HepG2 (cell line): ENCODE results near the gene HOXD1. TPM values are rescaled to one million over a fixed set of nuclear protein-coding genes. Genes with fewer than 3 reads are reported as not detected.

Source experiments
- ATAC-seq: fragments of 200-7000 bp; cut with Tn5 transposase; 3 replicates; pipeline ENCODE4 v1.9.1; 2020; ENCODE audit warnings: mild to moderate bottlenecking, moderate library complexity
- BruUV-seq: library from RNA; stranded (reverse); fragments of 400-500 nt; replicated peaks from 2 replicates; lab custom pipeline; 2021; lab: Mats Ljungman, UMichigan
- CTCF ChIA-PET: fragments of 300-600 bp; formaldehyde crosslinking; extraction: SDS; loops from one replicate; lab custom pipeline; 2021; ENCODE audit warnings: low total read pairs, inconsistent platforms, low intra/inter-chr PET ratio; lab: Yijun Ruan, JAX
- POLR2A ChIA-PET: fragments of 350-600 bp; sonication (Branson Sonifier 250); formaldehyde crosslinking; loops from one replicate; lab custom pipeline; 2020; ENCODE audit warnings: antibody characterized with exemption, inconsistent platforms; lab: Yijun Ruan, JAX
- DNase-seq: peaks from one replicate; pipeline ENCODE4 v3.0.0-alpha.2; 2015; ENCODE audit warnings: low spot score
- FAIRE-seq: peaks from 3 replicates; lab custom pipeline; 2011; peaks lifted over from hg19 to GRCh38; lab: Jason Lieb, UNC
- H2AFZ ChIP-seq: one replicate; pipeline ENCODE4 v1.6.1; 2011; ENCODE audit warnings: low read length, inconsistent platforms
- H3K27ac ChIP-seq: fragments of 300-600 bp; 3 replicates; pipeline ENCODE4 v1.8.0; 2011; ENCODE audit warnings: mixed run types, mild to moderate bottlenecking, mixed read lengths, low read length, inconsistent platforms; ENCODE audit not compliant: insufficient read depth; ENCODE audit errors: extremely low read length
- H3K27me3 ChIP-seq, 2 experiments: fragments of 200-600 bp in 1 of 2; 2 replicates in 1 of 2; 3 replicates in 1 of 2; pipeline versions ENCODE4 v1.6.0 to v1.8.0; 2011; ENCODE audit warnings: low read length in 2 of 2, mild to moderate bottlenecking in 2 of 2, moderate library complexity in 2 of 2, inconsistent platforms in 1 of 2; ENCODE audit not compliant: insufficient read depth in 2 of 2, control insufficient read depth in 1 of 2
- H3K36me3 ChIP-seq, 2 experiments: fragments of 200-600 bp in 1 of 2; replicated peaks in 1 of 2; 2 replicates in 1 of 2; 3 replicates in 1 of 2; pipeline versions ENCODE4 v1.5.1 to v1.8.0; 2011; ENCODE audit warnings: low read length in 2 of 2, inconsistent platforms in 1 of 2; ENCODE audit not compliant: insufficient read depth in 2 of 2, control insufficient read depth in 1 of 2
- H3K4me1 ChIP-seq: 2 replicates; pipeline ENCODE4 v1.5.1; 2012; ENCODE audit warnings: low read length, inconsistent platforms; ENCODE audit not compliant: insufficient read depth
- H3K4me2 ChIP-seq: 2 replicates; pipeline ENCODE4 v1.6.0; 2011; ENCODE audit warnings: low read depth, low read length, inconsistent platforms
- H3K4me3 ChIP-seq, 3 experiments: fragments of 200-600 bp in 1 of 3; sonication (generic), shearing (Covaris generic) in 1 of 3; replicated peaks in 1 of 3; 2 replicates each; pipeline ENCODE4 v1.5.1; 2011 to 2016; ENCODE audit warnings: low read length in 3 of 3, inconsistent platforms in 2 of 3, low read depth in 2 of 3, mild to moderate bottlenecking in 2 of 3, control low read depth in 1 of 3, mixed read lengths in 1 of 3; ENCODE audit not compliant: insufficient read depth in 1 of 3
- H3K79me2 ChIP-seq: one replicate; pipeline ENCODE4 v1.6.1; 2011; ENCODE audit warnings: low read length, inconsistent platforms; ENCODE audit not compliant: insufficient read depth
- H3K9ac ChIP-seq: 2 replicates; pipeline ENCODE4 v1.6.0; 2011; ENCODE audit warnings: mild to moderate bottlenecking, low read depth, low read length, inconsistent platforms; ENCODE audit not compliant: insufficient read depth
- H3K9me3 ChIP-seq: 2 replicates; pipeline ENCODE4 v1.5.1; 2012; ENCODE audit warnings: mild to moderate bottlenecking, low read length
- H4K20me1 ChIP-seq: 2 replicates; pipeline ENCODE4 v1.6.0; 2011; ENCODE audit warnings: inconsistent platforms, mild to moderate bottlenecking, low read length, moderate library complexity; ENCODE audit not compliant: insufficient read depth
- CBX2 ChIP-seq, 2 experiments: fragments of 200-600 bp in 1 of 2; sonication (generic); formaldehyde crosslinking in 1 of 2; IDR thresholded peaks; 2 replicates each; pipeline versions ENCODE4 v1.7.0 to v1.8.1; 2018 to 2022; ENCODE audit warnings: low read depth in 2 of 2, low read length in 1 of 2, mild to moderate bottlenecking in 1 of 2, missing genetic modification reagents in 1 of 2
- ELF1 ChIP-seq: sonication (generic); formaldehyde crosslinking; IDR thresholded peaks from 2 replicates; pipeline ENCODE4 v1.4.0; 2020; ENCODE audit warnings: missing genetic modification reagents
- FOXA1 ChIP-seq, 2 experiments: fragments of 450-650 bp in 1 of 2; sonication (generic) in 1 of 2; formaldehyde crosslinking in 1 of 2; IDR thresholded peaks; 2 replicates each; pipeline versions ENCODE4 v1.4.0 to v1.6.1; 2016 to 2020; ENCODE audit warnings: missing genetic modification reagents in 1 of 2
- MIXL1 ChIP-seq: IDR thresholded peaks from 2 replicates; pipeline ENCODE4 v1.6.1; 2016
- RXRB ChIP-seq: IDR thresholded peaks from 2 replicates; pipeline ENCODE4 v1.6.1; 2016; ENCODE audit warnings: borderline replicate concordance, missing genetic modification reagents, missing compliant biosample characterization
- TBX2 ChIP-seq: sonication (generic); formaldehyde crosslinking; IDR thresholded peaks from 2 replicates; pipeline ENCODE4 v1.5.0; 2020; ENCODE audit warnings: missing genetic modification reagents, mild to moderate bottlenecking, borderline replicate concordance
- TCF7 ChIP-seq: sonication (generic); IDR thresholded peaks from 2 replicates; pipeline ENCODE4 v1.6.1; 2016; ENCODE audit warnings: antibody characterized with exemption, low read depth
- ZC3H4 ChIP-seq: sonication (generic); formaldehyde crosslinking; IDR thresholded peaks from 2 replicates; pipeline ENCODE4 v1.4.0; 2020; ENCODE audit warnings: missing genetic modification reagents, borderline replicate concordance
- ZFX ChIP-seq: sonication (generic); formaldehyde crosslinking; IDR thresholded peaks from 2 replicates; pipeline ENCODE4 v1.4.0; 2020; ENCODE audit warnings: mild to moderate bottlenecking, low read depth, missing genetic modification reagents, moderate library complexity
- ZMAT3 ChIP-seq: sonication (generic); formaldehyde crosslinking; conservative IDR thresholded peaks from 2 replicates; pipeline ENCODE4 v1.7.0; 2021; ENCODE audit warnings: missing genetic modification reagents
- ZMYM3 ChIP-seq: sonication (generic); formaldehyde crosslinking; IDR thresholded peaks from 2 replicates; pipeline ENCODE4 v1.5.1; 2020; ENCODE audit warnings: mild to moderate bottlenecking, missing genetic modification reagents
- ZNF367 ChIP-seq: sonication (generic); formaldehyde crosslinking; IDR thresholded peaks from 2 replicates; pipeline ENCODE4 v1.4.0; 2020; ENCODE audit warnings: missing genetic modification reagents, borderline replicate concordance
- ZNF451 ChIP-seq: sonication (generic); formaldehyde crosslinking; IDR thresholded peaks from 2 replicates; pipeline ENCODE4 v1.5.0; 2020; ENCODE audit warnings: mild to moderate bottlenecking, missing genetic modification reagents
- WGBS: methylation state at CpG from one replicate; pipeline ENCODE4 v1.1.6; 2017; ENCODE audit warnings: low lambda C conversion rate; 5-methylcytosine and 5-hydroxymethylcytosine counted together
- in situ Hi-C: cut with HindIII; loops from 2 replicates; pipeline ENCODE4 v1.10.0; 2017; ENCODE audit warnings: low pct_unique_long_range_greater_than_20kb; ENCODE audit not compliant: extremely low pct_ligation_motif_present
- intact Hi-C: fragments of 100-400 bp; cut with micrococcal nuclease; formaldehyde crosslinking; loops from one replicate; pipeline ENCODE4 v1.10.0; 2022; ENCODE audit not compliant: unreplicated experiment
- polyA plus RNA-seq, 8 experiments: library from polyadenylated mRNA; depleted of rRNA in 3 of 8; stranded (reverse) in 7 of 8; unstranded in 1 of 8; fragments of >200 nt; fragmentation: Illumina TruSeq in 4 of 8; extraction: Trizol in 4 of 8; gene quantifications; 2 replicates each; pipeline versions ENCODE4 v1.2.1 to v1.2.3, GENCODE V29; 2011 to 2016; ENCODE audit warnings: low read depth in 4 of 8, missing spikeins in 1 of 8, mixed read lengths in 1 of 8; ENCODE audit not compliant: insufficient read depth in 1 of 8
- total RNA-seq, 5 experiments: library from RNA; depleted of rRNA; stranded (reverse); fragments of >200 nt; fragmentation: Illumina TruSeq; extraction: Trizol; gene quantifications; 2 replicates each; pipeline ENCODE4 v1.2.3, GENCODE V29; 2016; ENCODE audit warnings: low read depth in 1 of 5
- TF ChIP-seq, protein P1 (sequence below): sonication (generic); formaldehyde crosslinking; IDR thresholded peaks from 2 replicates; pipeline ENCODE4 v1.4.0; 2020; ENCODE audit warnings: mild to moderate bottlenecking, missing genetic modification reagents
- TF ChIP-seq, protein P2 (sequence below): sonication (generic); formaldehyde crosslinking; IDR thresholded peaks from 2 replicates; pipeline ENCODE4 v1.4.0; 2020; ENCODE audit warnings: missing genetic modification reagents
- TF ChIP-seq, protein P3 (sequence below): sonication (generic); formaldehyde crosslinking; IDR thresholded peaks from 2 replicates; pipeline ENCODE4 v1.8.0; 2022; ENCODE audit warnings: missing genetic modification reagents, mild to moderate bottlenecking, moderate library complexity, borderline replicate concordance
- TF ChIP-seq, protein P4 (sequence below): sonication (generic); formaldehyde crosslinking; IDR thresholded peaks from 2 replicates; pipeline ENCODE4 v1.4.0; 2020; ENCODE audit warnings: low read depth, missing genetic modification reagents

HOXD1 gene
- total and polyA plus RNA-seq, 2 of the 13 experiments (the other 11 are each of a cell fraction or from before 2014, with no cell fraction given) = 10.0 to 22.3 TPM

DNA sequence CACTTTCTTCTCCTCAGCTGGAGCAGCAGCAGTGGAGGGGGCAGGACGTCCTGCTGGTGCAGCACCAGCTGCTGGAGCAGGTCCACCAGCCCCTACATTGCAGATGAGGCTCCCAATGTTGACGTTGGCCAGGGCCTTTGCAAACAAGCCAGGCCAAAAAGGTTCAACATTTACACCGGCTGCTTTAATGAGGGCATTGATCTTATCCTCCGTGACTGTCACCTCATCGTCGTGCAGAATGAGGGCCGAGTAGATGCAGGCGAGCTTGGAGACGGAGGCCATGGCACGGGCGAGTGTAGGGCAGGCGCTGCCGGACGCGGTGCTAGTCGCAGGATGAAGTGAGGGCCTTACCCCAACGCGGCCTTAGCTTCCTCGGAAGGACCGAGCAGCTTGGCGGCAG is 12.5 kb downstream of the HOXD1 start:
- no peak overlapping the region for H3K4me3 ChIP-seq
- CTCF ChIA-PET = no interaction called here
- in situ Hi-C loops = no loop called here
- TF ChIP-seq RXRB (CRISPR knock-in tag) (0 out of 2 replicates have a peak, but pooled peaks have one; percentile 18), ZC3H4 (CRISPR knock-in tag) (no peak), CBX2 (IDR thresholded peaks at IDR 0.05; ENCODE audit: low read depth, low read length) (no peak), CBX2 (CRISPR knock-in tag; IDR thresholded peaks at IDR 0.05; ENCODE audit: low read depth) (peak; percentile 84; the same call in 1 of the 2 replicates), ZNF451 (CRISPR knock-in tag) (no peak), MIXL1 (CRISPR knock-in tag) (0 out of 2 replicates have a peak, but pooled peaks have one; percentile 50), TCF7 (peak; percentile 44; the same call in 1 of the 2 replicates), ZFX (CRISPR knock-in tag) (peak; percentile 69), FOXA1 (IDR thresholded peaks at IDR 0.05) (no peak), FOXA1 (CRISPR knock-in tag; IDR thresholded peaks at IDR 0.05) (peak; percentile 53), TBX2 (peak; percentile 66), ZMAT3 (CRISPR knock-in tag) (no peak), ELF1 (CRISPR knock-in tag) (no peak), ZNF367 (no peak), ZMYM3 (CRISPR knock-in tag) (peak; percentile 57; the same call in 1 of the 2 replicates)
- TF ChIP-seq, protein P1, sequence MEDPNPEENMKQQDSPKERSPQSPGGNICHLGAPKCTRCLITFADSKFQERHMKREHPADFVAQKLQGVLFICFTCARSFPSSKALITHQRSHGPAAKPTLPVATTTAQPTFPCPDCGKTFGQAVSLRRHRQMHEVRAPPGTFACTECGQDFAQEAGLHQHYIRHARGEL (CRISPR knock-in tag) = no peak
- TF ChIP-seq, protein P2, sequence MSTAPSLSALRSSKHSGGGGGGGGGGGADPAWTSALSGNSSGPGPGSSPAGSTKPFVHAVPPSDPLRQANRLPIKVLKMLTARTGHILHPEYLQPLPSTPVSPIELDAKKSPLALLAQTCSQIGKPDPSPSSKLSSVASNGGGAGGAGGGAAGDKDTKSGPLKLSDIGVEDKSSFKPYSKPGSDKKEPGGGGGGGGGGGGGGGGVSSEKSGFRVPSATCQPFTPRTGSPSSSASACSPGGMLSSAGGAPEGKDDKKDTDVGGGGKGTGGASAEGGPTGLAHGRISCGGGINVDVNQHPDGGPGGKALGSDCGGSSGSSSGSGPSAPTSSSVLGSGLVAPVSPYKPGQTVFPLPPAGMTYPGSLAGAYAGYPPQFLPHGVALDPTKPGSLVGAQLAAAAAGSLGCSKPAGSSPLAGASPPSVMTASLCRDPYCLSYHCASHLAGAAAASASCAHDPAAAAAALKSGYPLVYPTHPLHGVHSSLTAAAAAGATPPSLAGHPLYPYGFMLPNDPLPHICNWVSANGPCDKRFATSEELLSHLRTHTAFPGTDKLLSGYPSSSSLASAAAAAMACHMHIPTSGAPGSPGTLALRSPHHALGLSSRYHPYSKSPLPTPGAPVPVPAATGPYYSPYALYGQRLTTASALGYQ (CRISPR knock-in tag) = no peak
- TF ChIP-seq, protein P3, sequence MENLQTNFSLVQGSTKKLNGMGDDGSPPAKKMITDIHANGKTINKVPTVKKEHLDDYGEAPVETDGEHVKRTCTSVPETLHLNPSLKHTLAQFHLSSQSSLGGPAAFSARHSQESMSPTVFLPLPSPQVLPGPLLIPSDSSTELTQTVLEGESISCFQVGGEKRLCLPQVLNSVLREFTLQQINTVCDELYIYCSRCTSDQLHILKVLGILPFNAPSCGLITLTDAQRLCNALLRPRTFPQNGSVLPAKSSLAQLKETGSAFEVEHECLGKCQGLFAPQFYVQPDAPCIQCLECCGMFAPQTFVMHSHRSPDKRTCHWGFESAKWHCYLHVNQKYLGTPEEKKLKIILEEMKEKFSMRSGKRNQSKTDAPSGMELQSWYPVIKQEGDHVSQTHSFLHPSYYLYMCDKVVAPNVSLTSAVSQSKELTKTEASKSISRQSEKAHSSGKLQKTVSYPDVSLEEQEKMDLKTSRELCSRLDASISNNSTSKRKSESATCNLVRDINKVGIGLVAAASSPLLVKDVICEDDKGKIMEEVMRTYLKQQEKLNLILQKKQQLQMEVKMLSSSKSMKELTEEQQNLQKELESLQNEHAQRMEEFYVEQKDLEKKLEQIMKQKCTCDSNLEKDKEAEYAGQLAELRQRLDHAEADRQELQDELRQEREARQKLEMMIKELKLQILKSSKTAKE (CRISPR knock-in tag) = no peak
- TF ChIP-seq, protein P4, sequence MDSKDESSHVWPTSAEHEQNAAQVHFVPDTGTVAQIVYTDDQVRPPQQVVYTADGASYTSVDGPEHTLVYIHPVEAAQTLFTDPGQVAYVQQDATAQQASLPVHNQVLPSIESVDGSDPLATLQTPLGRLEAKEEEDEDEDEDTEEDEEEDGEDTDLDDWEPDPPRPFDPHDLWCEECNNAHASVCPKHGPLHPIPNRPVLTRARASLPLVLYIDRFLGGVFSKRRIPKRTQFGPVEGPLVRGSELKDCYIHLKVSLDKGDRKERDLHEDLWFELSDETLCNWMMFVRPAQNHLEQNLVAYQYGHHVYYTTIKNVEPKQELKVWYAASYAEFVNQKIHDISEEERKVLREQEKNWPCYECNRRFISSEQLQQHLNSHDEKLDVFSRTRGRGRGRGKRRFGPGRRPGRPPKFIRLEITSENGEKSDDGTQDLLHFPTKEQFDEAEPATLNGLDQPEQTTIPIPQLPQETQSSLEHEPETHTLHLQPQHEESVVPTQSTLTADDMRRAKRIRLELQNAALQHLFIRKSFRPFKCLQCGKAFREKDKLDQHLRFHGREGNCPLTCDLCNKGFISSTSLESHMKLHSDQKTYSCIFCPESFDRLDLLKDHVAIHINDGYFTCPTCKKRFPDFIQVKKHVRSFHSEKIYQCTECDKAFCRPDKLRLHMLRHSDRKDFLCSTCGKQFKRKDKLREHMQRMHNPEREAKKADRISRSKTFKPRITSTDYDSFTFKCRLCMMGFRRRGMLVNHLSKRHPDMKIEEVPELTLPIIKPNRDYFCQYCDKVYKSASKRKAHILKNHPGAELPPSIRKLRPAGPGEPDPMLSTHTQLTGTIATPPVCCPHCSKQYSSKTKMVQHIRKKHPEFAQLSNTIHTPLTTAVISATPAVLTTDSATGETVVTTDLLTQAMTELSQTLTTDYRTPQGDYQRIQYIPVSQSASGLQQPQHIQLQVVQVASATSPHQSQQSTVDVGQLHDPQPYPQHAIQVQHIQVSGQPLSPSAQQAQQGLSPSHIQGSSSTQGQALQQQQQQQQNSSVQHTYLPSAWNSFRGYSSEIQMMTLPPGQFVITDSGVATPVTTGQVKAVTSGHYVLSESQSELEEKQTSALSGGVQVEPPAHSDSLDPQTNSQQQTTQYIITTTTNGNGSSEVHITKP (CRISPR knock-in tag) = no peak

More for the DNA sequence above, 12.5 kb downstream of the HOXD1 start:
- FAIRE-seq = no peak
- Histone ChIP-seq H3K27me3 (peaks cover 0 to 50% of the 10 kb centered on the region in 2 experiments; a peak in 3 of 5 replicates), H3K9me3 (no peaks in the 10 kb centered on the region), H3K36me3 (no peaks in the 10 kb centered on the region), H3K79me2 (no peaks in the 10 kb centered on the region), H2AFZ (no peak overlapping the region), H3K4me2 (peak overlapping the region; percentile 50), H3K9ac (no peak overlapping the region), H4K20me1 (no peaks in the 10 kb centered on the region), H3K4me1 (peaks cover 5% of the 10 kb centered on the region; the same call in 1 of the 2 replicates), H3K27ac (no peak overlapping the region)
- POLR2A ChIA-PET = no interaction called here
- no TSS peak for BruUV-seq
- no peak for DNase-seq
- peak; percentile 67 for ATAC-seq
- 41% methylated on average over 21 of the region's 21 CpGs for WGBS
- intact Hi-C loops = no loop called here
